CD4-positive, alpha-beta T cell treated with Interleukin-1 beta for 1 hour (primary cell): ENCODE data around the gene CORO2B.

Experiments used
- DNase-seq, 2 donors: peaks; one replicate each; pipeline ENCODE4 v3.0.0-alpha.2; 2020 to 2022

CORO2B gene

DNA sequence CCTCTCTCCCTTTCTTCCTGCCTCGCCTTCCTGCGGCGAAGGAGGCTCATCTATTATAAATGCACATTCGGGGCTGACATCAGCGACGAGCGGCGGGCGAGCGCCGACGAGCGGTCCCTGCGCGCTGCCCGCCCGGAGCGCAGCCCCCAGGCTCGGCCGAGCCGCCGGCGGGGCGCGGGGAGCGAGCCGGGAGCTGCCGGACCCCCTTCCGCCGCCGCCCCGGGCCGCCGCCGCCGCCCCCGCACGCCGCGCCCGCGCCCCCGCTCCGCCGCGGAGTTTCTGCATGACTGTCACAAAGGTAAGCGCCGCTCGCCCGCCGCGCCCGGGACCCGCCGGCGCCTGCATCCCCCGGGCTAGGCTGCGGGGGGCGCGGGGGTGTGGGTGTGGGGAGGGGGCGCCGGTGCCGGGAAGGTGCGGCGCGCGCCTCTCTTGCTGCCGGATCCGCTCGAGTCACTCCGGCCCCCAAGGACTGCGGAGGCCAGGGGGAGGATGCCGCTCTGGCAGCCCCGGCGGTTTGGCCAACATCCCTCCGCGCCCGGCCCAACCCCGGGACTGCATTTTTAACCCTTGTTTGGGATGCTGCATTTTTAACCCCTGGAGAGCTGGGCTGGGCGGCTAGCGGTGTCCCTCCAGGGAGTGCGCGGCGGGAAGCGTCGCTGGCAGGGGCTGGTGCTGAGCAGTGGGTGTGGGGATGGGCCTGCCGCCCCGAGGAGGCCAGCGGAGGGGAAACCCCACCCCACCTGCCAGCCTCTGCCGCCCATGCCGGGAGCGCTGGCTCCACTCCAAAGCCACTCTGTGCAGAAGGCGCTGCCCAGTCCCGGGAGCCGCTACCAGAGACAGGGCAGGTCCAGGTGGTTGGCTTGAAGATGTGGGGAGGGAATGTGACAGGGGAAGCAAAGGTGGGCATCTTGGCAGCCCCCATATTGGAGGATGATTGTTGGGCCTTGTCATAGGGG lies at the start of gene CORO2B:
CORO2B (plus strand) TSS at position 14 of the 956 bp plus-strand sequence; CDS start at position 284, 270 bp downstream.
- DNase-seq: no peak

DNA sequence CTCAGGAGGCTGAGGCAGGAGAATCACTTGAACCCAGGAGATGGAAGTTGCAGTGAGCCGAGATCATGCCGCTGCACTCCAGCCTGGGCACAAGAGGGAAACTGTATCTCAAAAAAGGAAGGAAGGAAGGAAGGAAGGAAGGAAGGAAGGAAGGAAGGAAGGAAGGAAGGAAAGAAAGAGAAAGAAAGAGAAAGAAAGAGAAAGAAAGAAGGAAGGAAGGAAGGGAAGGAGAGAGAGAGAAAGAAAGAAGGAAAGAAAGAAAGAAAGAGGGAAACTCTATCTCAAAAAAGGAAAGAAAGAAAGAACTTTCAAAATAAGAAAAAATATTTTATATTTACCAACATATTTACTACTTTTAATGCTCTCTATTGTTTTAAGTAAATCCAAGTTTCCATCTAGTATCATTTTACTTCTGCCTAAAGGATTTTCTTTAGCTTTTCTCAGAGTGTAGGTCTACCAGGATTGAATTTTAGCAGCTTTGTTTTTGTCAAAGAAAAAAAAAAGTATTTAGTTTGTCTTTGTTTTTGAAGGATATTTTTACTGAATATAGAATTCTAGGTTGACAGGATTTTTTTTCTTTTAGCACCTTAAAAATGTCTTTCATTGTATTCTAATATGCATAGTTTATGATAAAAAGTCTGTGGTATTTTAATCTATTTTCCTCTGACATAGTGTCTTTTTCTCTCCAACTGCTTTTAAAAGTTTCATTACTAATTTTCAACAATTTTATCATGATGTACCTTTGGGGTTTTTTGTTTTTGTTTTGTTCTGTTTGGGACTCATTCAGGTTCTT lies 47.2 kb upstream of the CORO2B start:
- DNase-seq: no peak

DNA sequence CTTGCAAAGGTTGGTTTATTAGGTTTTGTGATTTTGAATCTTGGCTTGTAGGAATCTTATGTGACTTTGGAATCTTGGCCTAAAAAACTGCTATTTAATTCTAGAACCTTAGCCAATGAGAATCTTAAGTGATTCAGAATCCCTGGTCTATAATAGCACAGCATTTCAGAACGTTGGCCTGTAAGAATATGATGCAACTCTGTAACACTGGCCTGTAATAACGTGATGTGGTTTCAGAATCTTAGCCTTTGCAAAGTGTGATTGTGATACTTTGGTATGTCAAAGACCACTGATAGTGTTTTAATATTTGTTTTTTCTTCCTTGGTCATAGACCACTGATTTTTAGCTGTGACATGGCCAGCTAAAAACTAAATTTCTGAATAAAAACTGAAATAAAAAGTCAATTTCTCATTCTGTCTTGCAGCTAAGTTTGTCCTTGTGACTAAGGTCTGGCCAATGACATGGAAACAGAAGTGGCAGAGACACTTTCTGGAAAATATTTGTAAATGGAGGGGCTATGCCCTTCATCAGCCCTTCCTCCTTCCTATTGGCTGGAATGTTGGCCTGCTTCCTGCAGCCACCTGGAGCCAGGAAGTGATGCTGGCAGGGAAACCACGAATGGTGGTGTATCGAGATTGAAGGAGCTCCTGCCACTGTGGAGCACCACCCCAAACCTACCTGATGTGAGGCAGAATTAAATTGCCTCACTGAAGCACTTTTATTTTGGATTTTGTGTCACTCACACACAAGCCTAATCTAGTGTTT lies 42.3 kb upstream of the CORO2B start:
- no peak for DNase-seq

DNA sequence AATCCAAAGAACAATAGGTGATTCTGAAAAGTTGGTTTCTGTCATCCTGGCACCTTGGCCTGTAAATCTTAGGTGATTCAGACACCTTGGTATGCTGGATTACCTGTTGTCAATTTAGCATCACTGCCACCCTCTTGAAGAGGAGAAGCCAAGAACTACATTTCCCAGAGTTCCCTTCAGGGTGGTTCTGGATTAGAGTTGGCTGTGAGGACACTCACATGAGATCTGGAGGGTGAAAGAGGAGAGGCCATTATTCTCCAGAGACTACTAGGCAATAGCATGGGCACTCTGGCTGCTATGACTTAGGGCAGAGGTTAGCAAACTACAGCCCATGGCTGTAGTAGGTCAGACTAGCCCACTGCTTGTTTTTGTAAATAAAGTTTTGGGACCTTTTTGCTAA lies 41.7 kb upstream of the CORO2B start:
- no peak for DNase-seq

GRCh38 chr15:68537506-68537905 lies 41.3 kb upstream of the CORO2B start:
- DNase-seq: no peak

DNA sequence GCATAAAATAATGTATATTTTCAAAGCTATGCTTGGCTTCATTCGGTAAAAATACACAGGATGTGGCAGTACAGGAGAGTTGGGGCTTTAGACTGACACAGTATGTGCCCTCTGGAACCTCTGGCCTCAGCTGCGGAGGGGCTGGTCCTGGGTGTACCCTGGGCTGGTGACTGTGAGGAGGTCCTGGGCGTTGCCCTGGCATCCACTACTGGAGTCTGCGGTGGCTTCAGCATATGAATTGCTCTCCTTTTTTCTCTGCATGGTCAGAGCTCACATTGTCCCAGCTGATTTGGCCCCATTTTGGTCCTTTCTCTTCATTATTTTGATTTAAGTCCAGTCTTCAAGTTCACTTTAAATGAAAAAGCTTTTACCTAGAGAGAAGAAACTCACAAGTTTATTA lies 40.5 kb upstream of the CORO2B start:
- DNase-seq: no peak

DNA sequence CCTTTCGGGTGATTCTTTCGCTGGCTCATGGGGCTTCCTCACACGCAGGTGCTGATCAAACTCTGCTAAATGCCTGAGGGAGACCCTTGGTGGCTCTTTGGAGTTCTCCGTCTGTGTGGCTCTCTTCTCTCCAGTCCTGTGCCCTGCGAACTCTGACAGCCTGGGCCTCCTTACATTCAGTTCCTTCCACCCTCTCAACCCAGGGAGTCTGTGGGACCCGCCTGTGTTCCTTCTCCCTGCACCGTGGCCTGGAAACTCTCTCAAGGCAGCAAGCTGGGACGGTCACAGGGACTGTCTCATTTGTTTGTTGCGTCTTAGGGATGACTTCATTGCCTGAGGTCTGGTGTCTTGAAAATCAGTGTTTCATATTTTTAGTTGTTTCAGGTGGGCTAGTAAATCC lies 37.0 kb upstream of the CORO2B start:
- no peak for DNase-seq

DNA sequence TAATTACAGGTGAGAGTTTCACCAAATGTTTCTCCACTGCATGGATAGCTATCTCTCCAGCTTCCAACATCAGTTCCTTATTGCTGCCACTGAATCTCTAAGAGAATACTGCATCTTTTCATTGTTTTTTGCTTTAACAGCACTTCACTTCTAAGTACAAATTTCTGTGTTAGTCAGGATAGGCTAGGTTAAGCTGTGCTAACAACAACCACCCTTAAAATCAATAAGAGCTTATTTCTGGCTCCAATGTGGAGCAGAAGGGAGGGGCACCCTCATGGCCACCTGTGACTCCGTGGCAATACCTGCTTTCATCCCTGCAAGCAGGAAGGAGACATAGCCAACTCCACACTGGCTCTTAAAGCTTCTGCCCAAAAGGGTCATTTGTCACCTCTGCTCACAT lies 36.4 kb upstream of the CORO2B start:
- no peak for DNase-seq

GRCh38 chr15:68542771-68543164 lies 36.0 kb upstream of the CORO2B start:
- no peak for DNase-seq

- no peak for DNase-seq
Measured at GRCh38 chr15:68543165-68544008, 35.4 kb upstream of the CORO2B start.

GRCh38 chr15:68546318-68546717 lies 32.5 kb upstream of the CORO2B start:
- DNase-seq: no peak

GRCh38 chr15:68548364-68548763 lies 30.4 kb upstream of the CORO2B start:
- no peak for DNase-seq

DNA sequence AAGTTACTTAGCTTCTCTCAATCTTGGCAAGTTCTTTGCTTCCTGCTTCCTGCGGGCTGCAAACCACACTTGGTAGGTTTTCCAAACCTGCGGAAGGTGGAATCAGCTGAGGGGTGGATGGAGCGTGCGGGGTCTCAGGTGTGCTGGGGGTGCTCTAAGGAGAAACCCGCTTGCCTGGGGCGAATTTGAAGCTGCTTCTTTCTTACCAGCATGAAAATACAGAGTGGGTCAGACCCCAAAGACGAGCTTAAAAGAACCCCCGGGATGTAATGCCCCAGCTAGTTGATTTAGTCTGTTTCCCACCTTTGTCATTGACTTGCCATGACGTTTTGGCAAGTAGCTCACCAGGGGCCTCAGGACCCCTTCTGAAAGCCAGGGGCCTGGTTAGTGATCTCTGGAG lies 28.8 kb upstream of the CORO2B start:
- DNase-seq: no peak

DNA sequence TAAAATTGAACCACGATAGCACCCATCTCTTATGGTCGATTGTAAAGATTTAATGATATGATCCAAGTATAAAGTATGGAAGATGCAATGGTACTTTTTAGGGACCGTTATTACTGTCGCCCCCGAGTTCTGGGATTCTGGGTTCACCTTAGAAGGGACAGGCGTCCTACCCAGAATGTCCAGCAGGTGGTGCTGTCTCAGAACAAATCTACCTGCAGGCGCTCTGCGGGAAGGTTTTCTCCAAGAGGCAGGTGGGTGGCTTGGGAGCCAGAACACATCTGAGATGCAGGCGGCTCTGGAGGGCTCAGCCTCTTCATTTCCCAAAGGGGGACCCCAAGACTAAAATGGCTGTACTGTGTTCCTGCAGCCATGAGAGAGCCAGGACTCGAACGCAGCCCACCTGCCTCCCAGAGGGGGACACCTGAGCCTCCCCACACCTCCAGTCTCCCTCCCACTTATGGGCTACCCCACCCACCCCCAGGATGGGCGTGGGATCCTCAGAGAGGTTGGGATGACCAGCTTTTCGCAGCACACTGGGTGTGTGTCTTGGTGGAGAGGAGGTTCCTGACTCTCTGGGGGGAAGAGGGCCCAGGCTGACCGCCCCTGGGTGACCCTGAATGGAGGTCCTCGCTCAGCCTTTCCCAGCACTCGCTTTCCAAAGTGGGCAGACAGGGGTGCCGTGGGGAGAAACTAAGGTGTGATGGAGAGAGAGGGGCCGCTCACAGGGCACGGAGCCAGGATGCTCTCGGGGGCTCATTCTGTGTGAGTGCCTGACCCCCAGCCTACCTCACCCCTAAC lies 28.1 kb upstream of the CORO2B start:
- DNase-seq: peak; percentile 54 to 60

DNA sequence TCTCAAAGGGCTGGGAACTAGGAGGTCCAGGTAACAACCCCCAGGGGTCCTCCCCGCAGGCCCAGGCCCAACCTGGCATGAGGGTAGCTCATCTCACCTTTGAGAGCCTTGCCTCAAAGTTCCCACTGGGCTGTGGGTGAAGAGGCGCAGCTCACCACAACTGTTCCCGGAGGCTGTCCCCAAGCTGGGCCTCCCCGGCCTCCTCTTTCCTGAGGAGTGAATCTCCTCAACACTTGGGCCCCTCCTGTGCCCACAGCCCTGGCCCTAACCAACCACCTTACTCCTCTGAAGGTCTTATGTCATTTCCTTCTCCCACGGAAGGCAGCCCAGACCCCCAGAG lies 27.5 kb upstream of the CORO2B start:
- DNase-seq: no peak

DNA sequence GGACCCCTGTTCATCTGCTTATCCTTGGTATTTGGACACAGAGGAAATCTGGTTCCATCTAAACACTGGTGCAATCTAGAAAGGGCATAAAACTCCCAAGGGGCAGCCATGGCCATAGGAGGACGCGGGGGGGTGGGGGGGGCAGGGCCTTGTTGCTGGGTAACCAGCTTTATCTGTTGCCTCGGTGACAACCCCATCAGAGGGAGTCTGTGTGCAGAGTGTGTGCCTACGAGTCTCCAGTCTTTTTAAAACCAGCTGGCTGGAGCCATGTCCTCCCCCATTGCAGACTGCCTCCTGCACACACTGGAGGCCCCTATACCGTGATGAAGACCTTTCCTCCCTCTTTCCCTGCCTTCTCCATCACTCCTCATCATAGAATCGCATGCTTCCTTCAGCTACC lies 26.4 kb upstream of the CORO2B start:
- DNase-seq: no peak

GRCh38 chr15:68552773-68553172 lies 26.0 kb upstream of the CORO2B start:
- no peak for DNase-seq

DNA sequence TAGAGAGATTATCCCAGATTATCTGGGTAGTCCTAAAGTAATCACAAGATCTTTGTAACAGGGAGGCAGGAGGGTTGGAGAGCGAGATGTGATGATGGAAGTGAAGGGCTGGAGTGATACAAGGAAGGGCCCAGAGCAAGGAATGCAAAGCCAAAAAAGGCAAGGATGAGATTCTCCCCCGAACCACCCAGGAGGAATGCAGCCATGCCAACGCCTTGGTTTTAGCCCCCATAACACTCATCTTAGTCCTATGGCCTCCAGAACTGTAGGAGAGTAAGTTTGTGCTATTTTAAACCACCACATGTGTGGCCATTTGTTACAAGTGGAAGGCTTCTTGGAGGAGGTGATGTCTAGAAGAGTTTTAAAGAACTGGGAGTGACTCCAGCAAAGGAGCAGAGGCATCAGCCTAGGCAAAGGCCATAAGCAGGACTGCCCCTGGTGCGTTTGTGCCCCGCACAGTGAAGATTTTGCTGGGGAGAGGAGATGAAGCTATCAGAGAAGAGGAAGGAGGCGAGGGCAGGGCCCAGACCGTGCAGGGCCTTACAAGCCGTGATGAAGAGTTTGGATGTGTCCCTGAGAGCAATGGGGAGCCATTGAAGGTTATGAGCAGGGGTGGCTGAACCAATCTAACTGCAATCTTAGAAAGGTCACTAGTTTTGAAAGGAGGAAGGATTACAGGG lies 25.3 kb upstream of the CORO2B start:
- no peak for DNase-seq

DNA sequence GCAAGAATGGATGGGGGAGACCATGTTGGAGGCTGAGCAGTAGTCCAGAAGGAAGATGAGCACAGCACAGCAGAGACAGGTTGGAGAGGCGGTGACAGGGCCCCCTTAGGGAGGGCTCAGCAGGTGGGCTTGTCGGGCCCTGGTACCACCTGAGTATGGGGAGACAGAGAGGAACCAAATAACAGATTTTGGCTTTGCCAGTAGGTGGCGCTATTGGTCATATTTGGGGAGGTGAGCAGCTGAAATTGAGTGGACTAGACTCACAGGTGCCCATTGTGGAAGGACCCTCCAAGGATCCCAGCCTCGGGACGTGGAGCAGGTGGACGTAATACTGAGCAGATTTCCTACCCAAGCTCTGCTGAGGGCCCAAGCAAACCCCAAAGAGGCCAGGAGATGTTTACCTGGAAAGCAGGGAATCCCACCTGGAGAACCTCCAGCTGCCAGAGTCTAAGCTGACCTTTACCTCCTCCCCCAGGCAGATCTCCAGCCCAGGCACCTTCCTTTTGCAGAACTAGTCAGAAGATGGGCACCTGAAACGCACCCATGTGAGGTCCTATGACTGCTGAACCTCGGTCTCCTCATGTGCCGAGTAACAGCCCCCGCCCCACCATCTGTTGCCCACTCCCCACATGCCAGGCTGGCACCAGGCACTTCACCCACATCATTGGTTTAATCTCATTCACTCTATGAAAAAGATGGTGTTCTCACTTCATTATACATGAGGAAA lies 24.6 kb upstream of the CORO2B start:
- peak; percentile 41 to 47 for DNase-seq
